GM18505 (cell line): ENCODE measurements around the gene TBP.
"Not testable (repeated sequence)": the region's sequence is repeated elsewhere in the genome, so short reads cannot be mapped to it uniquely, and the experiment has no call there.

Source experiments
- ATAC-seq: cut with Tn5 transposase; IDR thresholded peaks from one replicate; pipeline ENCODE4 v1.9.1; 2021; ENCODE audit not compliant: unreplicated experiment
- POLR2A ChIP-seq: IDR thresholded peaks from 4 replicates; pipeline ENCODE4 v1.6.1; 2011; ENCODE audit warnings: borderline replicate concordance; ENCODE audit not compliant: insufficient read depth, insufficient read length; ENCODE audit errors: extremely low read depth

The TBP gene

DNA sequence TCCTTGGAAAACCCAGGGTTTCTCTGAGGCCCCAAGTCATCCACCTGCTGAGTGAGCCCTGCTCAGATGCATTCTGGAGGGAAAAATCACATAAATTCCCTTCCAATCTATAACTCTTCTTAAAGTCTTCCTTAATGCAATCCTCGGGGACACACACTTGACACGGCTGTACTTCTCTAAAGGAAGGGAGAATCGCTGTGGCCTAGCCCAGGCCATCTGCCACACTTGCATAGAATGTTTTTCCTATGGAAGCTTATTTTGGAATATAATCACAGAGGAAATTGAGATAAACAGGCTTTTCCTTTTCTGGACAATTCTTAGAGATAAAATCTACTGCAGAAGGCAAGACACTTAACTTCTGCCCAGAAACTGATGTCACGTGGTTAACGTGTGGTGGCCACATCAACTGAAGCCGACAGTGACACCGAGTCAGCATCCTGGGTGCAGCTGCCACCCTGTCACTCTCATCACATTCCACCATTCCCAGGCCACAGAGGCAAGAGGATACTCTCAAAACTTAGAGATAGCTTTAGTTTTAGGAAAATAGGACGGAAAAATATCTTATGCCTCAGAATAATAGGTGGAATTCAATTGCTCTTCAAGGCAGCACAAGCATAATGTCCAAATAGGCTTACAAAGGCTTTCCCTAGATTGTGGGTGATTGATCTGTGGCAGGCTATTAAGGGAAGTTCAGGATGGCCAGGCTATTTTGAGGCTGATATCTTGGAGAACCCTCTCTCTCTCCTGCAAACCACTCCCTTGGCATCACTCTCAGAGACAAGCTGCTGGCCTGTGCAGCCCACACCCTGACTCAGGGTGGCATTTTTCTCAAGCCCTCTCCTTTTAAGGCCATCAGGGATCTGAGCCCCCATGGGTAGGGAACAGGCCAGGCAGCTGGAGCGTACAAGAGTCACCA lies 30.7 kb upstream of the TBP start:
- no peak for ATAC-seq
- TF ChIP-seq POLR2A, result no peak

DNA sequence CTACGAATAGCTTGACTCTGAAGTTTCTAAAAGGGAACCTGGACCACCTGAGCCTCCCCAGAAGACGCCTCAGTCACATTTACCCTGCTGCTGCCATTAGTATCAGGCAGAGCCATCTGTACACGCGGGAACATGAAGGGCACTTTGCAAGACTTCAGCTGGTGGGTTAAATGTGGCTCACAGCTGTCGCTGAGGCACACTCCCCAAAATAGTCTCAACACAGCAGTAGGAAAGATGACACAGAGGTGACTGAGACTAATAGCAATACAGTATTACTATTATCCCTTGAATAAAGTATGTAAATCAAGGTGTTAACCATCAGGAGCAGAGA lies 30.0 kb upstream of the TBP start:
- ATAC-seq, result no peak
- no peak for TF ChIP-seq POLR2A

DNA sequence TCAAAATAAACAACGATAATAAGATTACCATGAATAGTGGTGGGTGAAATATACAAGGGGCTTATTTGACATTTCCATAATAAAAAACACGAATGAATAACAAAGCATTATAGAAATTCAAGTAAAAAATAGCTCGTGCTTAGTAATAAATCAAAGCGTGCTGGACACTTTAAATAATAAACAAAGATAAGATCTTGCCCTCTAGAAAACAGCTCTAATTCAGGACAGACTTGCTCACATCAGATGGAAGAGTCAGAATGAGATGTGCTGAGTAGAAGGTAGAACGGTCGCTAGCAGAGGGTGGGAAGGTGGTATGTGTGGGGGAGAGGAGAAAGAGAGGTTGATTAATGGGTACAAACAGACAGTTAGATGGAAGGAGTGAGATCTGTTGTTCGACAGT lies 28.4 kb upstream of the TBP start:
- no peak for TF ChIP-seq POLR2A
- ATAC-seq, result no peak

GRCh38 chr6:170527995-170528394 lies 26.2 kb upstream of the TBP start:
- not testable (repeated sequence) for ATAC-seq

GRCh38 chr6:170529839-170530469 lies 24.2 kb upstream of the TBP start:
- no peak for TF ChIP-seq POLR2A
- ATAC-seq, result no peak

- no peak for ATAC-seq
- no peak for TF ChIP-seq POLR2A
Measured at GRCh38 chr6:170532867-170533488, 21.2 kb upstream of the TBP start.

- TF ChIP-seq POLR2A, result peak; percentile 12
- ATAC-seq, result no peak
Measured at GRCh38 chr6:170533792-170534191, 20.4 kb upstream of the TBP start.

GRCh38 chr6:170535004-170535403 lies 19.2 kb upstream of the TBP start:
- no peak for TF ChIP-seq POLR2A
- ATAC-seq, result no peak

DNA sequence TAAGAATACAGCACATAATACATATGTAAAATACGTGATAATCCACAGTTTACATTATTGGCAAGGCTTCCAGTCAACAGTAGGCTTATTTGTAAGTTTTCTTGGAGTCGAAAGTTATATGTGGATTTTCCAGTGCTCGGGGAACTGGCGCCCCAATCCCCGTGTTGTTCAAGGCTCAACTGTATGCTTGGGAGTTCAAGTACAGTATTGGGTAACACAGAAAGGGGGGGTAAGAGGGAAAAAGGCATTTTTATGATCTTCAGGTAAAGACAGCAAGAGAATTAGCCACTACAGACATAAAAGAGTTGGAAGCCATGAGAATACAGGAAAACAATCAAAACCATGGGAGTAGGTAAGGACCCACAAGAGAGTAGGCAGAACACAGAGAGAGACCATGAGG lies 17.5 kb upstream of the TBP start:
- ATAC-seq, result no peak
- no peak for TF ChIP-seq POLR2A

DNA sequence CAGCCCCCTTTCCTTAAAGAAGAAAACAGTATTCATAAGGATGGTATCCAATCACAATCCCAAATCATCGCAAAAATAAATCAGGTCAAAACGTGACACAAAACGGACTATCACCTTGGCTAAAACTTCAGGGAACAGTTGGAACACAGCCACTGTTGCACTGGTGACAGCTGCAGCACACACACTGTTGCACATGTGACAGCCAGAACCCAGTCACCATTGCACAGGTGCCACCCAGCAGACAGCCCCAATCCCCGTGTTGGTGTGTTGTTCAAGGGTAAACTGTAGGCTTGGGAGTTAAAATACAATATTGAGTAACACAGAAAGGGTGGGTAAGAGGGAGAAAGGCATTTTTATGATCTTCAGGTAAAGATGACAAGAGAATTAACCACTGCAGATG lies 16.8 kb upstream of the TBP start:
- TF ChIP-seq POLR2A, result no peak
- no peak for ATAC-seq

- ATAC-seq, result no peak
- TF ChIP-seq POLR2A, result no peak
Measured at GRCh38 chr6:170542031-170542719, 12.0 kb upstream of the TBP start.

- no peak for ATAC-seq
- no peak for TF ChIP-seq POLR2A
Measured at GRCh38 chr6:170545405-170545804, 8.8 kb upstream of the TBP start.

DNA sequence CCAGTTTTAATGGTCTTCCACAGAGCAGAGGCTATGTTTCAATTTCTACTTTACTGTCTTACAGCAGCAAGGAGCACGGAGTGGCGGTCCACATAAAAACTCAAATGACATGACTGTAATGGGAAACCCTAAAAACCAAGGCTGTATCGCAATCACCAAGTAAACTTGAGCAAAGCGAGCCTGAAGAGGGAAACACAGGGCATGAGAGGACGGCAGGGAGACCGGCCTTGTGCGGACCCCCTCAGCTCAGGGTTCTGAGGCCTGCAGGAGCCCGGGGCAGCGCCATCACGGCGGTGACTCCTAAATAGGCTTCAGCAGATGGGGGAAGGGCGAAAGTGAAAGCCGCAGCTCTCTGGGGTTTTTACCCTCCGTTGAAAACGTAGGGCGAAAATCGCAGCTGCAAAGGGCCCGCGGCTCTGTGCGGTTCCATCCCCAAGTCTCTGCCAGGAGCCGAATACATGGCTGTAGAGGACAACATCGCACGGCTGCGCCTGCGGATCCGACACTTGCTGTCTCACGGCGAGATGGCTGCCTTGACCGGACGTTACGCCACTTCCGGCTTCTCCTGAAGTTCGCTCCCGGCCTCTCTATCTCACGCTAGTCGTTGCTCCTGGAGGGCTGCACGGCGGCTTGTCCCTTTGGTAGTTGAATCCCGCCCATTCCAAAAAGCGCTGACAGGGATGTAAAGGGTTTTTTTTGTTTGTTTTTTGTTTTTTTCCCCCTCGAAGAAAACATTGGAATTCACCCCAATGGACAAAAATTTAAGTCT lies 1.2 kb upstream of the TBP start, which contains the start of gene PSMB1:
Gene PSMB1, minus strand, starts transcription at position 543 of the 769 bp plus-strand sequence. Its CDS starts 65 bp downstream, at position 478.
- TF ChIP-seq POLR2A, result peak; percentile 97
- peak; percentile 48 for ATAC-seq
